AG04449 (cell line): Measurements from ENCODE around the gene PRIM1.

Experiments used
- CTCF ChIA-PET: fragments of 350-600 bp; formaldehyde crosslinking; extraction: SDS; loops from one replicate; lab custom pipeline; 2021; ENCODE audit warnings: antibody characterized with exemption; lab: Yijun Ruan, JAX
- POLR2A ChIA-PET: fragments of 400-600, 350-600 bp; formaldehyde crosslinking; extraction: SDS; loops from one replicate; lab custom pipeline; 2020; ENCODE audit warnings: antibody characterized with exemption, inconsistent platforms; lab: Yijun Ruan, JAX
- DNase-seq: peaks from one replicate; pipeline ENCODE4 v3.0.0-alpha.2; 2010; ENCODE audit warnings: low read depth, low spot score
- H3K4me3 ChIP-seq: 2 replicates; pipeline ENCODE4 v1.5.1; 2011; ENCODE audit warnings: low read depth, mild to moderate bottlenecking, control low read depth, low read length
- TF ChIP-seq, protein P1 (sequence below): IDR thresholded peaks from one replicate; pipeline ENCODE4 v1.5.1; 2011; ENCODE audit warnings: mild to moderate bottlenecking, moderate library complexity, low read length, control low read depth, inconsistent platforms; ENCODE audit not compliant: insufficient read depth; ENCODE audit errors: missing control alignments

The PRIM1 gene

DNA sequence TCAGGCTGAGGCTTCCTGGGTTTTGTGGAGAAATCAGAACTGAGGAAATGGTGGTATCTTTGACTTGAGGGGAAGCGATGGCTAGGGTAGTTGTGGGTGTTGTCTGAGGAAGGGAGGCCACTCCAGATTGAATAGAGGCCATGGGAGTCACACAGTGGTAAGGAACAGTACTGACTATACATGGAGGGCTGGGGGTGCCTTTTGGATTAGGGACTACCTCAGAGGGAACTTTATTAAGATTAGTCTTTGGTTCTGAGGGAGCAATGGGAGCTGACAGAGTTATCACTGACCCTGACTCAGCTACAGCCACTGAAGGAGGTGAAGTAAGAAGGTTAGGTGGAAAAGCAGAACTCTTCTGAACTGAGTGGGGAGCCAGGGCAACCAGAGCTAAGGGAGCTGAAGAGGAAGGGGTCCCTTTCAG, 31.4 kb downstream of the PRIM1 start:
- POLR2A ChIA-PET, result no interaction called here
- no peak overlapping the region for H3K4me3 ChIP-seq
- DNase-seq, result no peak
- CTCF ChIA-PET, result no interaction called here
- TF ChIP-seq, protein P1, sequence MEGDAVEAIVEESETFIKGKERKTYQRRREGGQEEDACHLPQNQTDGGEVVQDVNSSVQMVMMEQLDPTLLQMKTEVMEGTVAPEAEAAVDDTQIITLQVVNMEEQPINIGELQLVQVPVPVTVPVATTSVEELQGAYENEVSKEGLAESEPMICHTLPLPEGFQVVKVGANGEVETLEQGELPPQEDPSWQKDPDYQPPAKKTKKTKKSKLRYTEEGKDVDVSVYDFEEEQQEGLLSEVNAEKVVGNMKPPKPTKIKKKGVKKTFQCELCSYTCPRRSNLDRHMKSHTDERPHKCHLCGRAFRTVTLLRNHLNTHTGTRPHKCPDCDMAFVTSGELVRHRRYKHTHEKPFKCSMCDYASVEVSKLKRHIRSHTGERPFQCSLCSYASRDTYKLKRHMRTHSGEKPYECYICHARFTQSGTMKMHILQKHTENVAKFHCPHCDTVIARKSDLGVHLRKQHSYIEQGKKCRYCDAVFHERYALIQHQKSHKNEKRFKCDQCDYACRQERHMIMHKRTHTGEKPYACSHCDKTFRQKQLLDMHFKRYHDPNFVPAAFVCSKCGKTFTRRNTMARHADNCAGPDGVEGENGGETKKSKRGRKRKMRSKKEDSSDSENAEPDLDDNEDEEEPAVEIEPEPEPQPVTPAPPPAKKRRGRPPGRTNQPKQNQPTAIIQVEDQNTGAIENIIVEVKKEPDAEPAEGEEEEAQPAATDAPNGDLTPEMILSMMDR, result no peak

DNA sequence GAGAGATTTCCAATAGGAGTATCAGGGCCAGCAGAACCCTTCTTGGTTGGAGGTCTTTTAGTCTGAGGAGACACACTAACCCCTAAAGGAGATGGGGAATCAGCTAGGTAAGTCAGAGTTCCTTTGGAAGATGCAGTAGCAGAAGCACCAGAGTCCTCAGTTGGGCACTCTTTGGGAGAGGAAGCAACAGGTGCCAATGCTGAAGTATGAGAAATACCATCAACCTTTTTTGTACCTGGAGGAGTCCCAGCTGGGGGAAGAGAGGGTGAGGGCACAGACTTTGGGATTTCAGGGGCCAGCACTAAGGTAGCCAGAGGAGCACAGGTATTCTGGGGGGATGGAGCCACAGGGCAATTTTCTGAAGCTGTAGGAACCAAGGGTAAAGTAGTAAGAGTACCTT, 33.1 kb downstream of the PRIM1 start:
- ChIA-PET CTCF (no interaction called here), POLR2A (no interaction called here)
- H3K4me3 ChIP-seq, result no peak overlapping the region
- no peak for DNase-seq
- TF ChIP-seq, protein P1, result no peak

DNA sequence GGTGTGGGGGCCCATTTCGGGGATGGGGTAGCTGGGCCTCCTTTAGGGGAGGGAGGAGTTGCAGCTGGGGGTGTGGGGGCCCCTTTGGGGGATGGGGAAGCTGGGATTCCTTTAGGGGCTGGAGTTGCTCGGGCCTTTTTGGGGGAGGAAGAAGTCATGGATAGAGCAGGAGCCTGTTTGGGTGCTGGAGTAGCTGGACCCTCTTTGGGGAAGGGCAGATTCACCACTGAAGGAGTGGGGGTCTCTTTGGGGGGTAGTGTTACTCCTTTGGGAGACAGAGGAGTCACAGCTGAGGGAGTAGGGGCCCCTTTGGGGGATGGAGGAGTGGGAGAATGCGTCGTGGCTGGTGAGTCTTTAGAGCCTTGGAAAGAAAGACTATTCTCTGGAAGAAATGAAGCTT, 33.5 kb downstream of the PRIM1 start:
- no peak for DNase-seq
- TF ChIP-seq, protein P1, result no peak
- ChIA-PET CTCF (interaction anchor here (0.6 kb wide), 1 partner anchor 651 kb away, joined by 3 read pairs; no protein-coding TSS in a partner anchor), POLR2A (interaction anchor here (0.7 kb wide), 1 partner anchor 77 kb away, joined by 3 read pairs; no protein-coding TSS in a partner anchor)
- no peak overlapping the region for H3K4me3 ChIP-seq

DNA sequence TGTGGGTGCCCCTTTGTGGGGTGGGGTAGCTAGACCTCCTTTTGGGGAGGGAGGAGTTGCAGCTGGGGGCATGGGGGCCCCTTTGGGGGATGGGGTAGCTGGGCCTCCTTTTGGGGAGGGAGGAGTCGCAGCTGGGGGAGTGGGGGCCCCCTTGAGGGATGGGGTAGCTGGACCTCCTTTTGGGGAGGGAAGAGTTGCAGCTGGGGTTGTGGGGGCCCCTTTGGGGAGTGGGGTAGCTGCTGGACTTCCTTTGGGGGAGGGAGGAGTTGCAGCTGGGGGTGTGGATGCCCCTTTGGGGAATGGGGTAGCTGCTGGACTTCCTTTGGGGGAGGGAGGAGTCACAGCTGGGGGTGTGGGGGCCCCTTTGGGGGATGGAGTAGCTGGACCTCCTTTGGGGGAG, 34.0 kb downstream of the PRIM1 start:
- ChIA-PET CTCF (interaction anchor here (0.6 kb wide), 1 partner anchor 650 kb away, joined by 3 read pairs; no protein-coding TSS in a partner anchor), POLR2A (interaction anchor here (0.7 kb wide), 1 partner anchor 76 kb away, joined by 3 read pairs; no protein-coding TSS in a partner anchor)
- H3K4me3 ChIP-seq, result no peak overlapping the region
- TF ChIP-seq, protein P1, result no peak
- no peak for DNase-seq

DNA sequence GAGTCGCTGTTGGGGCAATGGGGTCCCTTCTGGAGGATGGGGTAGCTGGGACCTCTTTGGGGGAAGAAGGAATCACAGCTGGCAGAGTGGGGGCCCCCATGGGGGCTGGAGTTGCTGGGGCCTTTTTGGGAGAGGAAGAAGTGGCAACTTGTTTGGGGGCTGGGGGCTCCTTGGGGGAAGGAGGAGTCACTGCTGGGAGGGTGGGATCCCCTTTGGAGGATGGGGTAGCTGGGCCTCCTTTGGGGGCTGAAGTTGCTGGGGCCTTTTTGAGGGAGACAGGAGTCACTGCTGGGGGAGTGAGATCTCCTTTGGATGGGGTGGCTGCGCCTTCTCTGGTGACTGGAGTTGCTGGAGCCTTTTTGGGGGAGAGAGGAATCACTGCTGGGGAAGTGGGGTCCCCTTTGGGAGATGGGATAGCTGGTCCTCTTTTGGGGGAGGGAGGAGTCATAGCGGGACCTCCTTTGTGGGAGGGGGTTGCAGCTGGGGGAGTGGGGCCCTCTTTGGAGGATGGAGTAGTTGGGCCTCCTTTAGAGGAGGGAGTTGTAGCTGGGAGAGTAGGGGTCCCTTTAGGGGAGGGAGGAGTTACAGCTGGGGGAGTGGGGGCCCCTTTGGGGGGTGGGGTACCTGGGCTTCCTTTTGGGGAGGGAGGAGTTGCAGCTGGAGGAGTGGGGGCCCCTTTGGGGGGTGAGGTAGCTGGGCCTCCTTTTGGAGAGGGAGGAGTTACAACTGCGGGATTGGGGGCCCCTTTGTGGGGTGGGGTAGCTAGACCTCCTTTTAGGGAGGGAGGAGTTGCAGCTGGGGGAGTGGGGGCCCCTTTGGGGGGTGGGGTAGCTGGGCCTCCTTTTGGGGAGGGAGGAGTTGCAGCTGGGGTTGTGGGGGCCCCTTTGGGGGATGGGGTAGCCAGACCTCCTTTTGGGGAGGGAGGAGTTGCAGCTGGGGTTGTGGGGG, 34.9 kb downstream of the PRIM1 start:
- H3K4me3 ChIP-seq, result no peak overlapping the region
- DNase-seq, result no peak
- TF ChIP-seq, protein P1, result no peak
- ChIA-PET POLR2A (interaction anchor here (1.0 to 2.1 kb wide), 3 partner anchors 8 to 81 kb away, joined by 4 to 12 read pairs (median 8); partner anchors contain the start of genes NACA and PTGES3), CTCF (no interaction called here)

DNA sequence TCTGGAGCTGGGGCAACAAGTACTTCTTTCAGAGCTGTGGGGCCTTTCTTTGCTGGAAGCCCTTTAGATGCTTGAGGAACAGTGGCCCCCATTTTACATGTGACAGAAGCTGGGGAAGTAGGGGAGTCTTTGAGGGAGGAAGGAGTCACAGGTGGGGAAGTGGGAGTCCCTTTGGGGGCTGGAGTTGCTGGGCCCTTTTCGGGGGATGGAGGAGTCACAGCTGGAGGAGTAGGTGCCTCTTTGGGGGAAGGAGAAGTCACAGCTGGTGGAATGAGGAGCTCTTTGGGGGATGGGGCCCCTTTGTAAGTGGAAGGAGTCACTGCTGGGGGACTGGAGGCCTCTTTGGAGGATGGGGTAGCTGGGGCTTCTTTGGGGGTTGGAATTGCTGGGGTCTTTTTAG, 35.7 kb downstream of the PRIM1 start:
- CTCF ChIA-PET, result no interaction called here
- POLR2A ChIA-PET, result interaction anchor here (1.0 to 2.1 kb wide), 3 partner anchors 9 to 80 kb away, joined by 4 to 12 read pairs (median 8); partner anchors contain the start of genes NACA and PTGES3
- TF ChIP-seq, protein P1, result no peak
- H3K4me3 ChIP-seq, result no peak overlapping the region
- DNase-seq, result no peak
